ENCODE measurements around the gene CC2D2B.
"Not testable (repeated sequence)": the region's sequence is repeated elsewhere in the genome, so short reads cannot be mapped to it uniquely, and the experiment has no call there.

GRCh38 chr10:95916039-95916438 is 8.3 kb downstream of the CC2D2B start:
- not testable (repeated sequence) for TF ChIP-seq YY1 (IDR thresholded peaks at IDR 0.05; ENCODE audit: insufficient read depth, insufficient read length); SUZ12 (IDR thresholded peaks at IDR 0.05; ENCODE audit: extremely low read depth, insufficient read depth, insufficient read length); ZNF274 (IDR thresholded peaks at IDR 0.05; ENCODE audit: low read depth, low read length)

Data from NT2/D1 (cell line).